NCI-H69 (cell line): ENCODE data around the gene SORCS1.
A peak's percentile ranks its signal among the peaks of the same experiment; 100 is the strongest.

Source experiments
- DNase-seq: peaks from one replicate; lab custom pipeline; 2025; lab: John Stamatoyannopoulos, UW

Gene SORCS1

DNA sequence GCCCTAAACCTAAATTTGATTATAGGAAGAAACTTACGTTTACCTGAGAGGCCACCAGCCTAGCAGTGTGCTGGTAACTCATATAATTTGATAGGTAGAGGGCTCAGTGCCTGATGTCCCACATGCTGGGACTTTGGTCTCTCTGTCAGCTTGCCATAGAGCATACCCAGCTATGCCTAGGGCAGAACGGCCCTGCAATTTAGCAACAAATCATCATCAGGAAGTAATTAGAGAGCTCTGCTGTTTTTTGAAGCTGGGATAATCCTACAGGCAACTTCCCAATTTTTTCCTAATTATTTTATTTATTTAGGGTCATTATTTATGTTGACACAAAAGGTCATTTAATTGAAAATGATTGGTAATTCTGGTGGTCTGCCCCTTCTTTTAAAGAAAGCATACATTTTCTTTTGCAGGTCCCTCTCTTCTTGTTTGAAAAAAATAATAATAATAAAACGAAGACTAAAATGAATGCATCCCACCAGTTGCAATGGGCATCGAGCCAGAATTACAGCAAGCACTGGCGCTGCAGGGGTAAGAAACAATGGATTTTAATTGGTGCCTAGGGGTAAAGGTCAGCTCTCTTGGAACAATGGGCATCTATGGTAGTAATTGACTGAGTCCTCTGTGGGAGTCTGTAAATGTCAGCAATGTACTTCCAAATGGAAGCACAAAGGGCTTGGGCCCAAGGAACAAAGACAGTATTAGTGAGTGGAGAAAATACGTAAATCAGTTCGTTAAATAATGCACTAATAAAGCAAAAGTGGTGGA, 348.0 kb downstream of the SORCS1 start:
- peak; percentile 85 for DNase-seq

DNA sequence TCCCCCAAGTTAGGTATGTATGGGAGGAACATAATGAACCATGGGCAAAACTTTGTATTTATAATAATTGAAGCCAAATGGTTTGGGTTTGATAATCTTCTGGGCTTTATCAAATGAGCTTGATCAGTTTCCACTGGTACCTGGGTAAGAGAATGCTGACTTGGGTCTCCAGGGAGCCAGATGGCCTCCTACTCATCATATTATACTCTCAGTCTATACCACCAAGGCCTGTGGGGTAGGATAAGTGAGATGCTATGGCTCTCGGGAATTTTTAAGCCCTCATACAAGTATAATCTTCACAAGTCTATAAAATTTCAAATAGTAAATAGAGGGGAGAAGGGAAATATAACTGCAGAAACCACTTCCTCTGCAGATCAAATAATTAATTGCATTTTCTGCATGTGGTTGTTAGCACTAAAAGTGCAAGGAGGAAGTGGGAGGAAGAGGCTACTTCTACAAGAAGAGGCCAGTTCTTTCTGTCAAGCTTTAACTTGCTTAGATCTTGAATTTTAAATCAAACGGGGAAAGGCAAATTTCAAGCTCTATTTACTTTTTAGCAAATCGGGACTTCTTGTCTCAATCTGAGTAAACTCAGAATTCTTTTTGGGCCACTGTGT, 349.0 kb downstream of the SORCS1 start:
- no peak for DNase-seq

DNA sequence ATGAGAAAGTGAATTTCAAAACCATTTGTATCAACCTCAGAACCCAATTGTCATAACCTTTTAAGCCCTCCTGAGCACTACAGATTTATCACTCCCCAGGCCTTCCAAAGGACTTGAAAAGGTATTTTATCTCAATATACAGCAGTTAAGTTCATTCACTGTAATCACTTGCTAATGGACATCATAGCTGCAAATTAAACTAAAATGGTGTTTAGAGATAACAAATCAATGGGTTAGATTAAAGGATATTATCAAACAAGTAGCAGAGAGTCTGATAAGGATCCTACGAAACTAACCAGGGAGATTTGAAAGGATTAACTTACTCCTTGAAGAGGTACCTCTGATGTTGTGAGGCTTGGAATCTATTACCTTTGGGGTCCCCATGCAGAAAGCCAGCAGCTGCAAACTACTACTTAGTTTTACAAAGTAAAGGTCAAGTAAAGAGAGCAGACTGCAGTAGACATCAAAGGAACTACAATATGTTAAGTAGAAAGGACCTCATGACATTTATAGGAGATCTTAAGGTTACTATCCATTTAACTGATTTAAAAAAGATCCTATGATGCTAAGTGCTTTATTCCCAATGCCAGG, 359.4 kb downstream of the SORCS1 start:
- DNase-seq: no peak

DNA sequence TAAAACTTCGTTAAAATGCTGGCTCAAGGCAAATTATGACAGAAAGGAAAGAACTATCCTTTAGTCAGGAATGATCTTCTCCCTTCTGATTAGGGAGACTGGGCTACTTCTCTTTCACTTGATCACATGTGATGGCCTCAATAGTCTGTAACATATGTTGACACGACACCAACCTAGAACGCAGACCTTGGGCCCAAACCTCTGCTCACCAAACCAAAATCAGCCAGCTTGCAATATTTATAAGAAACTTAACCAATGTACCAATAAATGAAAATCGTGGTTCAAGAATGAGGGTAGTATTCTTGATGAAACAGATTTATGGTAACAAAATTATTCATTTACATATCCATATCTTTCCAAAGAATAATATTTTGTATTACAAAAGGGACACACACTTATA, 361.6 kb downstream of the SORCS1 start:
- DNase-seq: no peak

DNA sequence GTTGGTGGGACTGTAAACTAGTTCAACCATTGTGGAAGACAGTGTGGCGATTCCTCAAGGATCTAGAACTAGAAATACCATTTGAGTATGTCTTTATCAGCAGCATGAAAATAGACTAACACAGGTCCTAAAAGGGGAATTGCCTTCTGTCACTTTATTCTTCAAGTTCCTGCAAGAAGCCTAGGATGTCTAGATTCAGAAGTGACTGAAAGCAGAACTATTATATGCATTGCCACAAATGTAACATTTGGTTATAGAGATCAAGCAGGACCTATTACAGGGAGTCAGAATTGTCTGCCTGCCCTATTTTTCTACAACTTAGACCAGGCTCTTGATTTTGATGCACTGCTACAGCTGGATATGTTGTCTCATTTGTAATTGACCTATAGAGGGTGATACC, 364.7 kb downstream of the SORCS1 start:
- DNase-seq: no peak

DNA sequence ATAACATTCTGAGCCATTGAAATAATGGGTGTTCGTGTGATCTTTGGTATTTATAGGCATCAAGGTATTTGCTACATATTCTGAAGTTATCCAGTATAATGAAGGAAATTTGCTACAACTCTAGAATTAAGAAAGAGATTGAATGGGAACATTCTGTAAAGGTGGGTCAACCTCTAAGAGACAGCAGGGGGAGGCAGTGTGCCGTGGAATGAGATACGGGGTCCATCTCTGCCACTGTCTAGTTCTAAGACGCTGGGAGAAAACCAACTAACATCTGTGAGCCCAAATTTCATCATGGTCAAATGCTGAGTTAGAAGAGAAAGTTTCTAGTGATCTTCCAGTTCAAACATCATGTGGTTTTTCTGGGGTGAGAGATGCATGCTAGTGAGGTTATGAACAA, 368.9 kb downstream of the SORCS1 start:
- DNase-seq: peak; percentile 46

DNA sequence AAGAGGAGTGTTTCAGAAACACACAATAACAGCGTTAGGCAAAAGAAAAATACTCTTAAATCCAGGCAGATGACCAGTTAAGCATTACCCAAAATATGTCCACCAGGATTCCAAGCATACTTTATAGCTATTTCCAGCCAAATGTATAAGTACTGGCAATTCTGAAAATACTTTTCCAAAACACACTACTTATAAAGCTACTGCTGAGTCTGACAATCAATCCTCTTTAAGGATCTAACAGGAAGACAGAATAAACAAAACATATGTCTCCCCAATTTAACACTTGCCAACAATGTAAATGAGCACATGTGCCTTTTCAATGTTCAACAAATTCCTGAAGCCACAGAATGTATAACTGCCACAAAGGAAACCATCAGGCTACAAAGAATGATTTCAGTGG, 370.9 kb downstream of the SORCS1 start:
- no peak for DNase-seq

DNA sequence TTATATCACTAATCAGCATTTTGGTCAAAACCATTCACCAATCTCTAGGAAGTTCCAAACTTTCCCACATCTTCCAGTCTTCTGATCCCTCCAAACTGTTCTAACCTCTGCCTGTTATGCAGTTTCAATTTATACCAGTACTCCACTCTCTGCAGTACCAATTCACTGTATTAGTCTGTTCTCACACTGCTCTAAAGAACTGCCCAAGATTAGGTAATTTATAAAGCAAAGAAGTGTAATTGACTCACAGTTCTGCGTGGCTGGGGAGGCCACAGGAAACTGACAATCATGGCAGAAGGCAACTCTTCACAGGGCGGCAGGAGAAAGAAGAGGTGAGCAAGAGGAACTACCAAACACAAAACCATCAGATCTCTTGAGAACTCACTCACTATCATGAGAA, 374.9 kb downstream of the SORCS1 start:
- no peak for DNase-seq

DNA sequence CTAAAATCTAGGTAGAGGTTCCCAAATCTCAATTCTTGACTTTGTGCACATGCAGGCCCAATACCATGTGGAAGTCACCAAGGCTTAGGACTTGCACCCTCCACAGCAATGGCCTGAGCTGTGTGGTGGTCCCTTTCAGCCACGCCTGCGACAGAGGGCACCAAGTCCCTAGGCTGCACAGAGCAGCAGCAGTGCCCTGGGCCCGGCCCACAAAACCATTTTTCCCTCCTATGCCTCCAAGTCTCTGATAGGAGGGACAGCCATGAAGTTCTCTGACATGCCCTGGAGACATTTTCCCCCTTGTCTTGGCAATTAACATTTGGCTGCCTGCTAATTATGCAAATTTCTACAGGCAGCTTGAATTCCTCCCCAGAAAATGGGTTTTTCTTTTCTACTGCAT, 375.5 kb downstream of the SORCS1 start:
- no peak for DNase-seq

DNA sequence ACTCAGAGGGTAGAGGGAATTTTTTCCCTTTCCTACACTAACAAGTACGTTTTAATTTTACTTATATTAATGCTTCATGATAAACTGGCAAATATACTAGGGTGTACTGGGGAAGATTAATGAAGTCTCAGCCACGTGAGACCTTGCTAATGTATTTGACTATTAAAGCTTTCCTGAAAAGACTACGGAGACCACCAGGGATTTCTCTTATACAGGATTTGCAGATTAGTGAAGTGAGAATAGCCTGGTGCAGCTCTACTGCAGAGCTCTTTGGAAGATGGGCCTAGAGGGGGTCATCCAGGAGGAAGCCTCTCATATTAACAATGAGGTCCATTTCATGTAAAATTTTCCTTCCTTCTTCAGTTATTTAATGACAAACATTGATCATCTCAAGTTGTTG, 379.0 kb downstream of the SORCS1 start:
- no peak for DNase-seq

DNA sequence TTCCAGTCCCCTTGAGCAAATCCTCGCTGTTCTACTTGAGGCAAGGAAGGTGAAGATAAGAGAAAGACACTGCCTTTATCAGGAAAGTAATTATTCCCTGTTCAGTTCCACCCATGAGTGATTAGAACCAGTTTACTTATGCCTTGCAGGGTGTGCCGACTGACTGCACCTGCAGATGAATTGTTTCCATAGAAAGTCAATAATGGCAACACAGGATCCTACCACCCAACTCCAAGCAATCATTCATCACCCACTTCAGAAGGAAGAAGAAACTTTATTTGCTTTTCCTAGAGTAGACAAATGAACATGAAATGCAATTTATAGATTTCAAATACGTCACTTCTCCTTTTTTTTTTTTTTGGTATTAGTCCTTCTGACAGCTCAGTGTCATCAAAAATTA, 383.9 kb downstream of the SORCS1 start:
- peak; percentile 18 for DNase-seq

DNA sequence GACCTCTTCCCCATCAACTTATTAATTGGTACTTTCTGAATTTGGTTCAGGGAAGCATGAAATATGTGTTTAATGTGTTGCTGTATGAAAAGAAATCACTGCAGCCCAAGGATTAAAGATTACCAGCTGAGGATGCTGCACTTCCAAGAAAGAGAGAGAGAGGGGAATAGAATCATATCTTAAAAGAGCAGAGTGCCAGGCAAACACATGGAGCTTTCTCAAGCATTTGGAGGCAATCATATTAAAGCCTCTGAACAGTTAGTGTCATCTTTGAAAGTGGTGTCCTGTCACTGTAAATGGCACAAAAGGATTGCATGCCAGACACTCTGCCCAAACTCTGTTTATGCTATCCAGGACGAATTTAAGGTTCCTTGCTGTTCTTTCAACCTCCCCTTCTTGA, 386.7 kb downstream of the SORCS1 start:
- DNase-seq: no peak

DNA sequence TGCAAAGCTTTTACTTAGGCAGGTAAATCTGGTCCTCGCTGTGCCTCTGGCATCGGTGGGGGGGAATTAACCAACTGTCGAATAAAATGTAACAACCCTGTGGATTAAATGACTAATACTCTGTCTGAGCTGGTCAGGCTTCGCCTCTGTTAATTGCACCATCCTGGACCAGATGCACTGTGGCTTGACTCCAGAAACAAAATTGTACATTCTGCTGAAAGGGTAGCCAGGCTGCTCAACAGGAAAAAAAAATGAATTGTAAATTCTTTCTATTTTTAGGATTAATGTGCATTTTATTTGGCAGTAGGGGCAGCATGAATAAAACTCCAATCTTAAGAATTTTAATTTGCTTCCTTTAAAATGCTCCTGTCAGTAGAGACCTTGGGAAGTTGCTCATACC, 389.4 kb downstream of the SORCS1 start:
- no peak for DNase-seq

DNA sequence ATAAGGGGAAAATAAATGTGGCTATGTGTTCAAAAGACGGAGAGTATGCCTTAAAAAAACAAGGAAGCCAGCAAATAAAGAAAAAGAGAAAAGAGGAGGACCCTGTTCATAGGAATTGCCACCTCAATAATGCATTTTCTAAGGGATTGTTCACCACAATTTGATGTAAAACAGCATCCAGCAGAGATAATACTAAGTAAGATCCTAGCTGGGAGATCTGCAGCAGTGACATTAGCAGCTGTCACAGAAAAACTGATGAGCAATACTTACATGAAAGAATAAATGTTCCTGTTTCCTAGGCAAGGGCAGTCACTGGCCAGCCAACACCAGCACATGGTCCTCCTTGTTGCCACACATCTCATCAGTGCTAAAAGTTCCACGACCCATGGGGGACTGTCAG, 391.5 kb downstream of the SORCS1 start:
- no peak for DNase-seq

DNA sequence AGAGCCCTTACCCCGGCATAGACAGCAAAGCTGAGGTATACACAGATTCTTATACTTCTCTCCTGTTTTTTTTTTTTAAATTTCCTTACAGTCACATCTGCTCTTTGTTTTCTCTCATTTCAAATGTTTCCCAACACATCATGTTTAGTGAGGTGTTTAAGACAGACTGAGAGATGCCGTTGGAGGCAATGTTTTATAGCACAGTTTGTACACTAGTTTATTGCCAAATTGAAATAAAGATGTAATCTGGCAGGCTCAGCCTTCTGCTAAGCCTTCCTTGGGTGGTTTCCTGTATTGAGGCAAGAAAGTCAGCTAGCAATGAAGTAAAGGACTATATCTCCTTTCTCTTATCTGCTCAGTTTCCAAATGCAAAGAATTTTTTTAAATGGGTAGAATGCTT, 393.4 kb downstream of the SORCS1 start:
- no peak for DNase-seq

DNA sequence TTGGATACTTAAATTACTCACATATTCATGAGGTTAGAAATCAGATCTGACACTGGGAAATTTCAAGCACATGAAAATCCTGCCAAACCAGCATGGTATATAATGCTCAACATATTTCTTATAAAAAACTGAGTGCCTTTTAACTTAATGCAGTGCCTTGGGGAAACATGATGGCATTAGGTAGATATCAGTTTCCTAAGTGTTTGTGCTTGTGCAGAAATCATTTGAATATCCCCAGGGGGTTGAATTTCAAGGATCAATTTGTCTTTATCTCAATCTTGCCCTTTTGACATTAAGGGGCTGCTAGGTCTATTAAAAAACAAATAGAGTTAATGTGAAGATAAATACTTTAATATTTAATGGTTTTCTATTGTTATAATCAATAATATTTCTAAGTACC, 396.3 kb downstream of the SORCS1 start:
- no peak for DNase-seq

DNA sequence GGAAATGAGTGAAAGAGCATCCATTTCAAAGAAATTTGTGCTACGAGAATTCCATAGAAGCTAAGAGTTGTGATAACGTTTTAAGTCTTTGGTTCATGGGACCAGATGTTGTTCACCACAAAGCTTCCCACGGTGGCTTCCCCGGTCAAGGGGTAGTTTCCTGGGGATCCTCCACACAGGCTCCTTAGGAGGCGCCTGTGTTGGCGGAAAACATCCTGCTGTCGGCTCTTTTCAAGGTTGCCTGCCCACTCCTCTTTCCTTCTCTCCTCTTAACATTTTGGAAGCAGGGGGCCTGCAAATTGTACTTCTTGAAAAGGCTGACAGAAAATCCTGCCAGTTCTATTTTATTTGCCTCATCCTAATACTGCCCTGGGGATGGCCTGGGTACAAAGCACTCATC, 398.6 kb downstream of the SORCS1 start:
- no peak for DNase-seq

DNA sequence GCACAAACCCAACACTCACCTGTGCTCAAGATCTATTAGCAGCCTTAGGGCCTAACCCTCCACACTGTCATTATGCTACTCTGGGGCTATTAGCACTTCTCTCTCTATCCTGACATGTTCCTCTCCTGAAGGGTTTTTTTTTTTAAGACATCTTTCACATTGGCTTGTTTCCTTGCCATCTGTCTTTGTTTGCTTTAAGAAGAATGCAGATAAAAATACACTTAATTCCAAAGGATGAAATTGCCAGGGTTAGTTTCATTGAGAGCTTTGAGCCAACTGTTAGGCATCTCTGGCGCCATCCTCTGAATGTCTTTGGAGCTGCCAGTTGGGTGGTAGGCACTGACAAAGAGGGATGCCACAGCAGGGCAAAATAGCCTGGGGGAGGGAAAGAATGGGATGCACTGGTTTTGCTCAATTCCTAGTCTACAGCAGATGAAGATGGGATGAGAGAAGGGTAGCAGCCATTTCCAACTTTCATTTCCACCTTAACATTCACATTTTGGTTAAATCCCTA, 399.2 kb downstream of the SORCS1 start:
- DNase-seq: peak; percentile 22

DNA sequence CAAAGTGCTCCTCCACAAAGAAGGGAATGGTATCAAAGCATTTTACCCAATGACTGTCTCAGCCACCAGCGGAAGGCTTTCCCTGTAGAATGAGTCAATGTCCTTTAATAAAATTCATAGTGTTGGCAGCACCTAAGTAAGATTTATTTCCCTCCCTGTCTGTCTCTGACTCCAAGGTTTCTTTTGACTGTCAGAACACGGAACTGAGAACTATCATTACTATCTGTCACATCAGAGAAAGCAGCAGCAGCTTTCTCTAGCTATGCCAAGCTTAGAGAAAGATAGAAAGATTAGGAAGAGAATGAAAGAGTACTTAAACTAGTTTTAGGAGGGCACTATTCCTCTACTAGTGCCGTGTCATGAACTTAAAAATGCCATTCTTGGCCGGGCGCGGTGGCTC, 400.1 kb downstream of the SORCS1 start:
- DNase-seq: no peak

DNA sequence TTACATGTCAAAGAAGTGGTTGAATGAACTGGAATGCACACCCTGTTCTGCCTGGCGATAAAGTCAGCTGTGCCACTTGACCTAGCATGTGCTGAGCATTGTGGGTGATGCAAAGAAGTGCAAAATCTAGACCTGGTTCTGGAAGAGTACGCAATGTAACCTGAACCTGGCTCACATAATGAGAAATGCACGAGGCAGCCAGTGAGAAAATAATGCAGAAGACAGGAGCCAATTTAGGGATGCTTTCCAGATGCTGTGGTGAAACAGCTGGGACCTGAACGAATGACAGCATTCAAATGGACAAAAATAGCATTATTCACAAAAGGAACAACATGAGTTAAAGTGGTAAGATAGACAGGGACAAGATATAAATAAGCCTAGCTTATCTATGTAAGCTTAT, 402.6 kb downstream of the SORCS1 start:
- DNase-seq: no peak

DNA sequence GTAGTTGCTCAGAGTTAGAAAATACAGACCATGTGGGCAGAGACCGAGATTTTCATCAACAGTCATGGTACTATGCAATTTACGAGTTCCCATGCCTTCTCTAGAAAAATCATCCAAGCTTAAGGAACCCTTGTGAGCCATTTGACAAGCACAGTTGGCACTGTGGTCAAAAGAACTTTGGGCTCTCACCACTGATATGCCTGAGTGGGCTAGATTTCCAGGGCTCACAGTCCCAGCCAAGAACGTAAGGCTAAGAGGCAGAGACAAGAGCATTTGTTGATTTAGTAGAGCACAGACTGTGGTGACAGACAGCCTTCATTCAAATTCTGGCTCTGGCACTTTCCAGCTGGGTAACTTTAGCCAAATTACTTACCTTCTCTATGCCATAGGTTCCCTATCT, 407.0 kb downstream of the SORCS1 start:
- DNase-seq: no peak

DNA sequence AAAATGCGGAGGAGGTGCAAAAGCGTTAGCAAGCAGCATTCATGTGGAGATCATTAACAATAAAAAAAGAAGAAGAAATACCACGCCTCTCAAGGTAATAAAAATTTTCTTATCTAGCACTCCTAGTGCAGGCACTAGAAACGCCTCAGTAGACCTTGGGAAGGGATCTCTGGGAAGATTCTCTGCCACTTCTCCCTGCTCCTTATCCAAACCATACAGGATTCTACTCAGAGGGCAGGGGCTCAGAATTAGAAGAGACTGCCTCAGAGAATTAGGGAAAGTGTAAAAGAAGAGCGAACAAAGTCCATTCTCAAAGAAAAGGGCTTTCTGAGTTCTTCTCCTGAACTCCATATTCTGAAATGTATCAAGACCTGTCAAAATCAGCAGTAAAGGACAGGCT, 413.4 kb downstream of the SORCS1 start:
- no peak for DNase-seq

DNA sequence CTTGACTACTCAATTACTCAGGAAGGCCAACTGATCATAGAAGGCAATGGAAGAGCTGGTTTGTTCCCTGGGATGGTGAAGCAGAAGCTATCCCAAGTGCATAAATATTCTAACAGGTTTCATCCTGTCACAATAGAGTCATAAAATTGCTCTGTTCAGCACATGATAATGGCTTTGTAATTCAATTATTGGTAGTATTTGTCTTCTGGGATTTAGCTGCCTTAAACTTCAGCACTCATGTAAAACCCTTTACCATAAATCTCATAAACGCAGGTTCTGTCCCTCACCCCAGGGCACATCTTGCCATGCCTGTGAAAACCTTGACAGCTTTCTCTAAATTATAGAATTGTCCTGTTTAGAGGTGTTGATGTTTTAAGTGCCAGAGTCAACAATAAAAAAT, 417.6 kb downstream of the SORCS1 start:
- no peak for DNase-seq
